Lower lobe of right lung (tissue), 2 donors: ENCODE data around the gene ZNF528. TPM values are rescaled to one million over a fixed set of nuclear protein-coding genes. Genes with fewer than 3 reads are reported as not detected.
A peak's percentile ranks its signal among the peaks of the same experiment; 100 is the strongest.

Experiments used
- ATAC-seq, 2 donors: fragments of 200-7000 bp; cut with Tn5 transposase; one replicate each; pipeline ENCODE4 v1.9.1; 2020 to 2022; ENCODE audit warnings: mild to moderate bottlenecking in 2 of 2, moderate library complexity in 2 of 2
- DNase-seq: peaks from one replicate; pipeline ENCODE4 v3.0.0-alpha.2; 2020
- H3K27ac ChIP-seq: fragments of 200-600 bp; one replicate; pipeline ENCODE4 v1.8.0; 2022
- H3K27me3 ChIP-seq: fragments of 200-600 bp; one replicate; pipeline ENCODE4 v1.8.0; 2022; ENCODE audit warnings: low read depth
- H3K36me3 ChIP-seq: fragments of 200-600 bp; one replicate; pipeline ENCODE4 v1.8.0; 2022; ENCODE audit warnings: mild to moderate bottlenecking
- H3K4me1 ChIP-seq: fragments of 200-600 bp; one replicate; pipeline ENCODE4 v1.8.0; 2022
- H3K4me3 ChIP-seq: fragments of 200-600 bp; one replicate; pipeline ENCODE4 v1.8.0; 2022; ENCODE audit warnings: mild to moderate bottlenecking
- H3K9me3 ChIP-seq: fragments of 200-600 bp; one replicate; pipeline ENCODE4 v1.8.0; 2022
- intact Hi-C: fragments of 100-400 bp; cut with DNase I; formaldehyde crosslinking; loops from one replicate; pipeline ENCODE4 v1.11.0; 2022
- long read RNA-seq: library from polyadenylated mRNA; unstranded; transcript quantifications from one replicate; pipeline ENCODE4 v2.0.0, GENCODE V29; 2021
- total RNA-seq: library from RNA; stranded (reverse); fragmentation: NEBNext Ultra II Directional; extraction: Animal tissue kit (Norgen Biotek cat#: 25700); gene quantifications from one replicate; pipeline ENCODE4 v1.2.1, GENCODE V29; 2021
- TF ChIP-seq, protein P1 (sequence below): fragments of 200-600 bp; IDR thresholded peaks from one replicate; pipeline ENCODE4 v1.8.0; 2022; ENCODE audit warnings: antibody characterized with exemption, mild to moderate bottlenecking
- donor health status: DM: no; HTN: yes; CAD: no; lungs with severe emphysema.

Gene ZNF528
- total RNA-seq: 29.8 TPM
- long read RNA-seq, partial matches to known transcripts: 4 of 10 reads
- long read RNA-seq, other reads (novel, unspliced or antisense): 4 of 10 reads

DNA sequence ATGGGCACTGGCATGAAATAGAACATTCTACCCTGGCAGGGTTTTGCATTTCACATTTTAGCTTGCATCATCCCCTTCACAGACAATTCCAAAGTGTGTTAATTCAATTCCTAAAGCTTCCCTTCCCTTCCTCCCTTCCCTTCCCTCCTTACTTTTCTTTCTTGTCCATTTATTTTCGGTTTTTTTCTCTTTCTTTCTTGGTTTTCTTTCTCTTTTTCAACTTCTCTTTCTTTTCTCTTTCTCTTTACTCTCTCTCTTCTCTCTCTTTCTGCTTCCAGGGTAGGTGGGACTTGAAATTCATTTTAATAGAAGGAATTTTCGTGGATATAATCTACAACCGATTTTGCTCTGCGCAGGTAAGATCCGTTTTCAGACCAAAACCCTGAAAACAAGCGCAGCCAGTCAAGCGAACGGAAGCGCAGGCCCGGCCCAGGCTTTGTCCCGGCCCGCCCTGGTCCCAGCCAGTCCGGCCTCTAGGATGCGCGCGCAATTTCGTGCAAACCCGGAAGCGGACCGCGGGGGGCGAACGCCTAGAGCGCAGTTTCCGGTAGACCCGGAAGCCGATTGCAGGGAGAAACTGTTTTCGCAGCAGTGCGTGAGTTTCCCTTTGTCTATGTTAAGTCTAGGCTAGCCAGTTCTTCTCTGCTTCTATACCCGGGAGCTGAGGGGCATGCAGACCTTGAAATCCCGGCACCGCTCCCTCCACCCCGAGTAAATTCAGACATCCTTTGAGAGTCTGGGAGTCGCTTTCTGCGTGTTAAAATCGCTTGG is at the start of gene ZNF528:
ZNF528 (plus strand) TSS at position 540 of the 771 bp plus-strand sequence. CDS start 4,165 bp downstream, outside the sequence.
- TF ChIP-seq, protein P1, sequence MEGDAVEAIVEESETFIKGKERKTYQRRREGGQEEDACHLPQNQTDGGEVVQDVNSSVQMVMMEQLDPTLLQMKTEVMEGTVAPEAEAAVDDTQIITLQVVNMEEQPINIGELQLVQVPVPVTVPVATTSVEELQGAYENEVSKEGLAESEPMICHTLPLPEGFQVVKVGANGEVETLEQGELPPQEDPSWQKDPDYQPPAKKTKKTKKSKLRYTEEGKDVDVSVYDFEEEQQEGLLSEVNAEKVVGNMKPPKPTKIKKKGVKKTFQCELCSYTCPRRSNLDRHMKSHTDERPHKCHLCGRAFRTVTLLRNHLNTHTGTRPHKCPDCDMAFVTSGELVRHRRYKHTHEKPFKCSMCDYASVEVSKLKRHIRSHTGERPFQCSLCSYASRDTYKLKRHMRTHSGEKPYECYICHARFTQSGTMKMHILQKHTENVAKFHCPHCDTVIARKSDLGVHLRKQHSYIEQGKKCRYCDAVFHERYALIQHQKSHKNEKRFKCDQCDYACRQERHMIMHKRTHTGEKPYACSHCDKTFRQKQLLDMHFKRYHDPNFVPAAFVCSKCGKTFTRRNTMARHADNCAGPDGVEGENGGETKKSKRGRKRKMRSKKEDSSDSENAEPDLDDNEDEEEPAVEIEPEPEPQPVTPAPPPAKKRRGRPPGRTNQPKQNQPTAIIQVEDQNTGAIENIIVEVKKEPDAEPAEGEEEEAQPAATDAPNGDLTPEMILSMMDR: no peak

DNA sequence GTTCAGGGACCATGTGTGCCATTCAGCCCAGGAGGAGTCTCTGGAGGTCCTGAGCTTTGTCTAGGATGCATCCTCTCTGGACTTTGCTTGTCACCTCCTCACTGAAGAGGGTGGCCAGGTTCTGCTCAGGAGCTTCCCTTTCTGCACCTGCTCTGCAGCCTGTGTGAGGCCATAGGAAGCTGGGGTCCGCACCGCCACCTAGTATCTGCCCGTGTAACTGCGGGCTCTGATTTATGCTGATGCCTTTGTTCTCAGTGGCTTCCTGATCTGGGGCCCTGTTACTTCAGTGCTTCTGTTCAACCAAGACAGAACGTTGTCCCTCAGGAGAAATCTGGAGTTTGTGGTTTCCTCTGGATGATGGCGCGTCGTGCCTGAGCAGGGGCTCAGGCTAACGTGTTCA is 46.1 kb upstream of the ZNF528 start:
- DNase-seq: no peak
- Histone ChIP-seq H3K36me3 (peaks cover 64% of the 10 kb centered on the region), H3K4me1 (no peaks in the 10 kb centered on the region), H3K4me3 (no peak overlapping the region), H3K27me3 (no peaks in the 10 kb centered on the region), H3K9me3 (peaks cover 3% of the 10 kb centered on the region), H3K27ac (no peak overlapping the region)
- ATAC-seq: no peak
- TF ChIP-seq, protein P1: no peak
- intact Hi-C loops: no loop called here

More for the DNA sequence above, at the start of gene ZNF528:
- DNase-seq (peak; percentile 97), ATAC-seq (peak; percentile 99 to 100)
- intact Hi-C loops: no loop called here
- peaks cover 32% of the 10 kb centered on the region for H3K9me3 ChIP-seq
- H3K4me1 ChIP-seq: peaks cover 16% of the 10 kb centered on the region
- H3K27me3 ChIP-seq: no peaks in the 10 kb centered on the region
- H3K27ac ChIP-seq: peak within 1 kb of the TSS; percentile 82
- H3K4me3 ChIP-seq: peak within 1 kb of the TSS; percentile 85
- H3K36me3 ChIP-seq: peaks cover 36% of the 10 kb centered on the region

DNA sequence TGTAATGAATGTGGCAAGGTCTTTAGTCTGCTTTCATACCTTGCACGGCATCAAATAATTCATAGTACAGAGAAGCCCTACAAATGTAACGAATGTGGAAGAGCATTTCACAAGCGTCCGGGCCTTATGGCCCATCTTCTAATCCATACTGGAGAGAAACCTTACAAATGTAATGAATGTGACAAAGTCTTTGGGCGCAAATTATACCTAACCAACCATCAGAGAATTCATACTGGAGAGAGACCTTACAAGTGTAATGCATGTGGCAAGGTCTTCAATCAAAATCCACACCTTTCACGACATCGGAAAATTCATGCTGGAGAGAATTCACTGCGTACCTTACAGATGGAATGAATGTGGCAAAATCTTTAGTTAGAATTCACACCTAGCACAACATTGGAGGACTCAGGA is 31.2 kb upstream of the ZNF528 start:
- no peak for ATAC-seq
- Histone ChIP-seq H3K4me1 (no peaks in the 10 kb centered on the region), H3K4me3 (no peak overlapping the region), H3K9me3 (peaks cover 75% of the 10 kb centered on the region), H3K27me3 (no peaks in the 10 kb centered on the region), H3K27ac (no peak overlapping the region), H3K36me3 (no peaks in the 10 kb centered on the region)
- TF ChIP-seq, protein P1: no peak
- DNase-seq: no peak
- intact Hi-C loops: no loop called here

DNA sequence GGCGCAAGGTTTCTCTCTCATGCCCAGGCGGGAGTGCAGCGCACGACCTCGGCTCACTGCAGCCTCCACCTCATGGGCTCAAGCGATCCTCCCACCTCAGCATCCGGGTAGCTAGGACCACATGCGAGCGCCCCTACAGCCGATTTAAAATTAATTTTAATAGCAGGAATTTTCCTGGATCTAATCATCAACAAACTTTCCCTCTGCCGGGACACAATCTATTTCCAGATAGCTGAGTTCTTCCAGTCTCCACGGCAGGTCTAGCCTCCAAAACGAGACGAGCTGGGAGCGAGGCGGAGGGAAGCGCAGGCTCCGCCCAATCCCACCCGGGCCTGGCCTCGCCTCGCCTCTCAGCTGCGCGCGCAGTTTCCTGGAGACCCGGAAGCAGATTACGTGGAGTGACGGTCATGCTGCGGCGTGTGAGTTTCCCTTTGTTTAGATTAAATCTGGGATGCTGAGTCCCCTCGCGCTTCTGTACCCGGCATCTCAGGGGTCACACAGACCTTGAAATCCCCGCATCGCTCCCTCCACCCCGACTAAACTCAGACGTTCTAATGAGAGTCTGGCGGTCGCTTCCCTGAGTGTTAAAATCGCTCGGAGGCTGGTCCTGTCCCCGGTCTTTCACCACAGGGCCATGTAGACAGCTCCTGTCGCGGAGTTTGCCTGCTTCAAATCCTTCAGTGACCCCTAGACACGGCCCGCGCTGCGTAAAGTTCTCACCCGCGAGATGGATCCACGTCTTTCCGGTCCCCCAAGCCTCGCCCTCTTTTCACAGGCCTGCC is 27.9 kb upstream of the ZNF528 start, which contains the start of gene ZNF880:
ZNF880 (plus strand) TSS at position 365 of the 782 bp plus-strand sequence; CDS start at position 408, 43 bp downstream.
- DNase-seq (peak; percentile 94), ATAC-seq (peak; percentile 98 to 99)
- Histone ChIP-seq H3K4me3 (peak within 1 kb of the TSS; percentile 68), H3K4me1 (no peaks in the 10 kb centered on the region), H3K9me3 (peaks cover 60% of the 10 kb centered on the region), H3K27ac (peak within 1 kb of the TSS; percentile 95), H3K36me3 (peaks cover 18% of the 10 kb centered on the region), H3K27me3 (no peaks in the 10 kb centered on the region)
- TF ChIP-seq, protein P1: no peak
- intact Hi-C loops: no loop called here

DNA sequence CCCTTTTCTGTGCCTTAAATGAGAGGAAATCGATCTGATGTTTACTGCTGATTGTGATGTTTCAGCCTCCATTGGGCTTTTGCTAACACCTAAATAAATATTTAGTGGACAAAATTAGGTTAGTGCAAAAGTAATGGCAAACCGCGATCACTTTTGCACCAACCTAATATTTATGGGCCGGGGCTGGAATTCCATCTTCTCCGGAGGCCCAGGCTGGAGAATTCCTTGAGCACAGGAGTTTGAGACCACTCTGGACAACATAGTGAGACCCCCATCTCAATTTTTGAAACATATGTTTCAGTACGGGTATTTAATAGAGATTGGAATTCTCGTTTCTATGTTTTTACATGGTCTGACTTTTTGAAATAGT is 27.3 kb upstream of the ZNF528 start:
- no peak for ATAC-seq
- intact Hi-C loops: no loop called here
- Histone ChIP-seq H3K27me3 (no peaks in the 10 kb centered on the region), H3K27ac (peak overlapping the region; percentile 95), H3K36me3 (peaks cover 24% of the 10 kb centered on the region), H3K4me1 (no peaks in the 10 kb centered on the region), H3K4me3 (peak overlapping the region; percentile 68), H3K9me3 (peaks cover 60% of the 10 kb centered on the region)
- TF ChIP-seq, protein P1: no peak
- DNase-seq: no peak
